Measurements from ENCODE around the gene POM121. TPM values are rescaled to one million over a fixed set of nuclear protein-coding genes. Genes with fewer than 3 reads are reported as not detected.

POM121 gene
- total RNA-seq, result 3.9 and 4.0 TPM in 2 replicates

DNA sequence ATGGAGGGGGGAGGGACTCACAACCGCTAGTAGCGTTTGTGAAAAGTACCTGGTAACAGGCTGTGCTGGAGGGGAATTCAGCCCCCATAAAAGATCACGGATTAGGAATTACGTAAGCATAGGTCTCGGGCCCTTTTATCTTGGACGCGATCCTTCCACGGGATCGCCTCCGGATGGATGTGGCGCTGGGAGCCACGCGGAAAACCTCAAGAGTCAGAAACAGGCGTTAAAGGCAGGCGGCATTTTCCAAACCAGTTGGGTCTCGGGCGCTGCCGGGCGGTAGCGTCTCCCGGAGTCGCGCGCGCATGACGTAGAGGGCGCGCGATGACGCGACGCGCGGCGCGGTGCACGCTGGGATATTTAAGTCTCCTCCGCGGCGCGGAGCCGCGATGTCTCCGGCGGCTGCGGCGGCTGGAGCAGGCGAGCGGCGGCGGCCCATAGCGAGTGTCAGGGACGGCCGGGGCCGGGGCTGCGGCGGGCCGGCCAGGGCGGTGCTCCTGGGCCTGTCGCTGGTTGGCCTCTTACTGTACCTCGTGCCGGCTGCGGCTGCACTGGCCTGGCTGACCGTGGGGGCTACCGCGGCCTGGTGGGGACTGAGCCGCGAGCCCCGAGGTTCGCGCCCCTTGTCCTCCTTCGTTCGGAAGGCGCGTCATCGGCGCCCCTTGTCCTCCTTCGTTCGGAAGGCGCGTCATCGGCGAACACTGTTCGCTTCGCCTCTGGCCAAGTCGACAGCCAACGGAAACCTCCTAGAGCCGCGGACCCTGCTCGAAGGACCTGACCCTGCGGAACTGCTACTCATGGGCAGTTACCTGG lies at the start of gene POM121:
TSS of gene POM121 (plus strand) at position 363 of the 813 bp plus-strand sequence. CDS start at position 390, 27 bp downstream.

DNA sequence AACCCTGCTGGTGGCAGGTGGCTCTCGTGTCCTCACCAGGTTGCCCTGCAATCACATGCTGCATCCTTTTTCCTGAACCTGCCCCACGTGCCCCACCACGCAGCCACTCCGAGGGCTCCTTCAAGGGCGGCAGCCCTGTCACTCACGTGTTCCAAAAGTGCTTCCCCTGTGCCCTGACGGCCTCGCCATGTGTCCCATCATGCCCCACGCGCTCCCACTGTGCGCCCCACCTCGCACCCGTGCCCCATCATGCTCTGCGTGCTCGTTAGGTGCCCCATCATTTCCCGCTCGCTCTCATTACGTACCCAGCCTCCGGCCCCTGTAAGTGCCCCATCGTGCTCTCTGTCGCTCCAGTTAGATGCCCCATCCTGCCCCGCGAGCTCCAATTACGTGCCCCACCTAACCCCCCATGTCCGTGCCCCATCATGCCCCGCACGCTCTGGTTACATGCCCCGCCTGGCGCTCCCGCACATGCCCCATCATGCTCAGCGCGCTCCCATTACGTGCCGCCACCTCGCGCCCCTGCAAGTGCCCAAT lies 44.2 kb downstream of the POM121 start, which contains the start of gene TRIM74:
TSS of gene TRIM74 (minus strand) at position 487 of the 537 bp plus-strand sequence. CDS start 3,309 bp downstream, outside the sequence.

Other genes starting within 250 kb of the POM121 start
- gene TYW1B, start 96.9 kb upstream of the POM121 start, total RNA-seq, result 2.1 and 4.2 TPM in 2 replicates
- 0.32 TPM in 1 of 2 replicates, not detected in the other for gene TRIM74, start 44.4 kb downstream of the POM121 start, total RNA-seq
- not detected in 2 replicates for gene SPDYE8, start 104.7 kb downstream of the POM121 start, total RNA-seq
- gene SPDYE11, start 132.8 kb downstream of the POM121 start, total RNA-seq, result not detected in 2 replicates
- not detected in 2 replicates for gene SPDYE9, start 160.9 kb downstream of the POM121 start, total RNA-seq